HG03442 (cell line): ENCODE measurements around the gene TAB2.
"Not testable (repeated sequence)": the region's sequence is repeated elsewhere in the genome, so short reads cannot be mapped to it uniquely, and the experiment has no call there.

ENCODE experiments used
- ATAC-seq: cut with Tn5 transposase; IDR thresholded peaks from one replicate; pipeline ENCODE4 v1.9.1; 2021; ENCODE audit warnings: mild to moderate bottlenecking, moderate library complexity; ENCODE audit not compliant: unreplicated experiment

TAB2 gene

DNA sequence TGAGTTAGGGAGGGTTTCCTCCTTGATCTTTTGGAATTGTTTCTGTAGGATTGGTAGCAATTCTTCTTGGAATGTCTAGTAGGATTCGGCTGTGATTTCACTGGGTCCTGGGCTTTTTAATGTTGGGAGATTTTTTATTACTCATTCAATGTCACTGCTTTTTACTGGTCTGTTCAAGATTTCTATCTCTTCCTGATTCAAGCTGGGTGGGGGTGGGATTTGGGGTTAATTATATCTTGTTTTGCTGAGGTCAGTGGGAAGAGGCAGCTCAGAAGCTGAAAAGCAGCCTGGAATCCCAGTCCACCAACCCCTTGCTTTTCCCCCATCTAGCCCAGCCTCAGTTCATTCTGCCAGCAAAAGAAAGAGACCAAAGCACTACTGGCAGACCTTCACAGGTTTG lies 122.1 kb downstream of the TAB2 start:
- ATAC-seq, result no peak

DNA sequence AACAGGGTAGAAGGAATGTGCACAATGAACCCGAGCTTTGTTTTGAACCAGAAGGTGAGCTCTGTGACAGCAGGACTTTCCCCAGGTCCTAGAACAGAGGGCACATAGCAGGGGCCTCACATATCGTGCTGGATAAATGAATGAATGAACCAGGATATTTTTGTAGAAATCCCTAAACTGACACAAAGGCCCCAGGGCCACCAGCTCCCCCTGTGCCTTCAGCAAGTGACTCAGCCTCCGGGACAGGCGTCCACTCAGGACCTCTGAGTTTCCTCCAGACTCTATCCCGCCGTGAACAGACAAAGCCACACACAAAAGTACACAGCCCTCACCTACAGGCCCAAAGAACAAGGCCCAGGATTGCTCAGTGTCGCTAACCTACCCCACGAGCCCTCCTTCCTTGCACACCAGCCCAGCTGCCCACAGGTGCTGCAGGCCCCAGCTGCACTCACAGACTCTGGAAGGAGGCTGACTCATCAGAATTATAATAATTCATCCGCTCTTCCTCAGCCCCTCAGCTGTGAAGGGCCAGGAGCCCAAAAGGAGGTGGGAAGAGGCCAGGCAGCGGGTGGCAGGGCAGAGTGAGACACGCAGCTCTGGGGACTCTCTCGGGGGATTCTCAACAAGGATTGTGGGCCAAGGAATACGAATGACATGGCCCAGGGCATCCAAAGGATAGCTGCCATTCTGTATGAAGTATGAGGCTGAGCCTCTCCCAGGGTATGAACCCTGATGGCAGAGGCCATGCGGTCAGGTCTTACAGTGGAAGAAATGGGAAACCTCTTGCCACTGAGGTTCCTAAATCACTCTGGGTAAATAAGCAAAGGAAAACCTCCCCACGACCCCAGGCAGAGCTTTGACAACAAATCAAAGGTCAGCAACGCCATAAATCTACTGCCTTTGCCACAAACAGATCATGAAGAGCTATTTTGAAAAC lies 123.5 kb downstream of the TAB2 start:
- ATAC-seq, result no peak

DNA sequence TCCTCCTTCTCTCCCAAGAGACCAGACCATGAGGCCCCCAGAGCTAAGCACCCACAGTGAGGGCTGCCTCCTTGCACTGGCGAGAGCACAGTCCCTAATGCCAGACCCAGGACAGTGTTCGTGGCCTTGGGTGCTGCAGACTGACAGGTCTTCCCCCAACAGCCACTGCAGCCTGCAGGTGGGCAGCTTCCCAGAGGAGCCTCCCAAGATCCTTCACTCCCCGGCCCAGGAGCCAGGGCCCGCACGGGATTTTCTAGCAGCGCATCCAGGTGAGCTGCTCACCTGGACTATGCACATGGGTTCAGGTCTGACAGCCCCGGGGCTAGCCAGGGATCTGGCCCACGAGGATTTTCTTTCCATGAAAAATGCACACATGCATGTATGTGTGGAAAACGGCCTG lies 124.2 kb downstream of the TAB2 start:
- no peak for ATAC-seq

- ATAC-seq, result no peak
Measured at GRCh38 chr6:149443411-149444181, 126.1 kb downstream of the TAB2 start.

DNA sequence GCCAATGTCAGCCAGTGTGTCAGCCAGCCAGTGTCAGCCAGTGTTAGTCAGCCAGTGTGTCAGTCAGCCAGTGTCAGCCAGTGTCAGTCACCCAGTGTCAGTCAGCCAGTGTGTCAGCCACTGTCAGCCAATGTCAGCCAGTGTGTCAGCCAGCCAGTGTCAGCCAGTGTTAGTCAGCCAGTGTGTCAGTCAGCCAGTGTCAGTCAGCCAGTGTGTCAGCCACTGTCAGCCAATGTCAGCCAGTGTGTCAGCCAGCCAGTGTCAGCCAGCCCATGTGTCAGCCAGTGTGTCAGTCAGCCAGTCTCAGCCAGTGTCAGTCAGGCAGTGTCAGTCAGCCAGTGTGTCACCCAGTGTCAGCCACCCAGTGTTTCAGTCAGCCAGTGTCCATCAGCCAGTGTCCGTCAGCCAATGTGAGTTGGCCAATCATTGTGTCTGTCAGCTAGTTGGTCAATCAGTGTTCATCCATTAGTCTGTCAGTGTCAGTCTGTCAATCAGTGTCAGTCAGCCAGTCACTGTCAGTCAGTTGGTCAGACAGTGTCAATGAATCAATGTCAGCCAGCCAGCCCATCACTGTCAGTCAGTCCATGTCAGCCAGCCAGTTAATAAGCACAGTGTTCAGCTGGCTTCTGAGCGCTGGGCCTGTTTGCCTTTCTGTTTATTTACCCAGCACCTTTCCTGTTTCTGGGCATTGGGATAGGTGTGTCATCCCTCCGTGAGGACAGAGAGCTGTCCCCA lies 127.0 kb downstream of the TAB2 start:
- ATAC-seq, result not testable (repeated sequence)

DNA sequence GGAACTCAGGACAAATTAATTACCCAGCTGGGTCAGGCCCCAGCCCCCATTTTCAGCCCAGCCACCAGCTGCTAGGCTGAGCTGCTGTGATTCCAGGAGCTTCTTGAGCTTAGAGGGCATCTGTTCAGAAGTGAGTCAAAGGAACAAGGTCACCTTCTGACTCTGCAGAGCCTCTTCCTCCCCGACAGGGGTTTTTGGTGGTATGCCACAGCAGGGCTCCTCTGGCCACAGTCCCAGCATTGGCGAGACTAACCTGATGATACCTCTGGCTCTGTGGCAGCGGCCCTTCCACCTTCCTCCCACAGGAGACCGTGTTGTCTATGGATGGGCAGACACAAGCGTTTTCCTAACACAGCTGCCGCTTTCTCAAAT lies 127.6 kb downstream of the TAB2 start:
- ATAC-seq, result no peak

GRCh38 chr6:149445573-149445972 lies 128.1 kb downstream of the TAB2 start:
- ATAC-seq, result no peak

- no peak for ATAC-seq
Measured at GRCh38 chr6:149446791-149447376, 129.4 kb downstream of the TAB2 start.

- ATAC-seq, result no peak
Measured at GRCh38 chr6:149448821-149449453, 131.4 kb downstream of the TAB2 start.

- no peak for ATAC-seq
Measured at GRCh38 chr6:149449831-149450678, 132.5 kb downstream of the TAB2 start.

DNA sequence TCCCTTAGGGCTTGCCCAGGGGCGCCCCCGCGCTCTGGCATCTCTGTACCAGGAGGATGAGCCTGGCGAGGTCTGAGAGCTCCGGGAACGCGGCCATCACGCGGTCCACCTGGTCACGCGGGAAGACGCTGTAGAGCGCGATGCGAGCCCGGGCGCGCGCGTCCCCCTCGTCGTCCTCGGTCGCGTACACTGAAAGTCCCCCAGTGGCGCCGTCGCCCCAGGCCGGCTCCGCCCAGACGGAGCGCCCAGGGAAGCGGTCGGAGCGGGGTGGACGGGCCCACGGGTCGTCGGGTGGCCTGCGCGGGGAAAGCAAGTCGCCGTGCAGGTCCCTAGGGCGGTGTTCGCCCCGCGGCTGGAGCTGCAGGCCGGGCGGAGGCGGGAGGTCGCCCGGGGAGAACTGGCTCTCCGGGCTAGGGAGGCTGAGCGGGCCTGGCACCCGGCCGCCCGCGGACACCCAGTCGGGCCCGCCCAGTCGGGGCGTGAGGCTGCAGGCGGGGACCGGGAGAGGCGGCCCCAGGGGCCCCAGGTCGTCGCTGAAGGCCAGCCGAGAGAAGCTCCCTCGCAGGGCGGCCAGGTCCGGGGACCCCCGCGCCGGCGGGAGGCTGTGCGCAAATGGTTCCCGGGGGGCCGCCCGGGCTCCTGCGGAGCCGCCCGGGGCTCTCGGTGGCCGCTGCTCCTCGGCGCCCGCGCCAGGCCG lies 133.3 kb downstream of the TAB2 start:
- no peak for ATAC-seq

- no peak for ATAC-seq
Measured at GRCh38 chr6:149451376-149452036, 134.0 kb downstream of the TAB2 start.

DNA sequence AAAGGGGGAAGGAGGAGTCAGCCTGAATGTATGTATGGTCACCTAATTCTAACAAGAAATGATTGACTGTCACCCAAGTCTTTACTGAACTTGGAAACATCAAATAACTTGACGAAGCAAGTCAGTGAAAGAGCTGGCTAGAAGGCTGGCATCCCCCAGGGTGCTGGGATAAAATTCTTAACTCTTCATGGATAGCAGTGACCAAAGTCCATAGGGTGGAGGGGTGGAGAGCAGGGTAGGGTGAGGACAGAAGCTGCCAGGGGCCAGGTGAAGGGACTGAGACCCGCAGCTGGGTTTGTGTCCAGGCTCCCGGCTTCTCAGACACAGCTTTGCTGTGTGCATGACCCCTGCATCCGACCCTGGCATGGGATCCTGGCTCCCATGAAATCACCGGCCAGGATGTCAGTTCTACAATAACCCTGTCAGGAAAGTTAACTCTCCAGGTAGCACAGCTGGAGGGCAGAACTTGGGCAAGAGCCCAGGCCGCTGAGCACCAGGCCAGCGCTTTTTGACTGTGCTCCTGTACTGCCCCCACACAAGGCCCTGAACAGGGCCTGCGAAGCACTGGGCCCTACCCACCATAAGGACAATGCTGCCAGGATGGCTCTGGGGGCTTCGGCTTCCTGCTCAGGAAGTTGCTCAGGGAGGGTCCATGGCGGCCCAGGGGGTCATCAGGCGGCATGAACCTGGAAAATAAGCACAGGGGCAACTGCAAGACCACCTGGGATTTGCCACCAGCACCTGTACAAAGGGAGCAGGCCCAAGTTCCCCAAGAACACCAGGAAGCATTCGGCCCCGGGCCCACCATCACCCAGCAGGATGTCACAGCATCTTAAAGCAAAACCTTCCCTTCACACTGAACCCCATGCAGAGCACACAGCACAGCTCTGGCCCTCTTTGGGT lies 134.8 kb downstream of the TAB2 start:
- ATAC-seq, result no peak

DNA sequence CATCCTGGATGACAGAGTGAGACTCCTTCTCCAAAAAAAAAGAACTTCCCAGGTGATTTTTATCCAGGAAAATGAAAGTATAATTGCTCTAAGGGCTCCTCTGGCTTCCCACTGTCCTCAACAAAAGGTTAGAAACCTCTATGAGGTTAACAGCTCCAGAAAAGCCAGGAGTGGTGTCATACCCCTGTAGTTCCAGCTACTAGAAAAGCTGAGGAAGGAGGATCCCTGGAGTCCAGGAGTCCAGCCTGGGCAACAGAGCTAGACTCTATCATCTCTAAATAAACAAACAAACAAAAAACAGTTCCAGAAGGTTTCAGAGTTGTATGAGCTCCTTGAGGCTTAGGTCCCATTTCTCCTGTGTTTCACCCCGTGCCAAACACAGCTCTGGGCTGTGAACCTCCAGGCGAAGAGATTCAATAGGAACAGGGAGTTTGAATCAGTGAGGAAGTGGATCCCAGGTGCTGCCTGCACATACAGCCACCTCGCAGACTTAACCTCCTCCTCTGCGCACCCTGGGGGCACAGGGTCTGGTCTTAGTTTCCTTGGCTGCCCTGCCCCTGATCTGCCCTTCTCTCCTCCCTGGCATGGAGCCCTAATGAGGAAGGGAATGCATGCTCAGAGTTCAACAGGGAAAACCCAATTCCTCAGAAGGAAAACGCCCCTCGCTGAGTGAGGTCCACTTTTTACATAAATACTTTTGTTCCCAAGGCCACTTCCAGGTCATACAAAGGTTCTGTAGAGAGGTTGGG lies 136.3 kb downstream of the TAB2 start:
- ATAC-seq, result no peak

DNA sequence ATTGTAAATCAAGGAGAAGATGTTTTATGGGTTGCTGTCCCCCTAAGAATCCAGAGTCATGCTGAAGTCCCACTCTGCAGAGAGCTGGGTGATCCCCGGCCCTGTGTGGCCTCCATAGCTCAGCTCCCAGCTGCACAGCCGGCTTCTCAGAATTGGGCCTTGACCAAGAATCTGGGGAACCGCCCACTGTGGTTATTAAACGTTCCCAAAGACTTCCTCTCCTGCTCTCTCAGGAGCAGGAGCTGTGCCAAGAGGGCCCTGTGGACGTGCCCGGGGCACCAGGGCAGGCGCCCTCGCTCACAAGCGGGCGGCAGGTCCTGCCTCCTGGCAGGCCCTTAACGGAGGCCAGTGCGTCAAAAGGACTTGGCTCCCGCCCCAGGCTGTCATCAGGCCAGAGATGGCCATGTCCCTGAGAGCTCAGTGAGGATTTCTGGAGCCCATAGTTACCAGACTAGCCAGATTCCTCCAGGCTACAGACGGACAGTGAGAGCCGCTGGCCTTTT lies 136.9 kb downstream of the TAB2 start:
- no peak for ATAC-seq

- no peak for ATAC-seq
Measured at GRCh38 chr6:149455031-149455732, 137.7 kb downstream of the TAB2 start.
